Fibroblast of mammary gland (primary cell): Measurements from ENCODE around the gene XRN2.

Source experiments
- DNase-seq: peaks from one replicate; pipeline ENCODE4 v3.0.0-alpha.2; 2010; ENCODE audit warnings: low read depth
- H3K4me3 ChIP-seq: 2 replicates; pipeline ENCODE4 v1.5.1; 2011; ENCODE audit warnings: low read depth, mild to moderate bottlenecking, low read length, moderate library complexity; ENCODE audit not compliant: control insufficient read depth
- CTCF ChIP-seq: conservative IDR thresholded peaks from 2 replicates; pipeline ENCODE4 v1.5.1; 2011; ENCODE audit warnings: low read depth, low read length, inconsistent platforms; ENCODE audit not compliant: control insufficient read depth, insufficient read depth

Gene XRN2

GRCh38 chr20:21384308-21384892, 81.3 kb downstream of the XRN2 start:
- DNase-seq = no peak
- no peak for TF ChIP-seq CTCF
- H3K4me3 ChIP-seq = no peak overlapping the region

- TF ChIP-seq CTCF = no peak
- DNase-seq = no peak
- no peak overlapping the region for H3K4me3 ChIP-seq
Observed at GRCh38 chr20:21386111-21386510, 83.0 kb downstream of the XRN2 start.

- no peak overlapping the region for H3K4me3 ChIP-seq
- no peak for TF ChIP-seq CTCF
- no peak for DNase-seq
Observed at GRCh38 chr20:21387528-21387927, 84.4 kb downstream of the XRN2 start.

- no peak for TF ChIP-seq CTCF
- DNase-seq = no peak
- H3K4me3 ChIP-seq = no peak overlapping the region
Observed at GRCh38 chr20:21388566-21388965, 85.4 kb downstream of the XRN2 start.

- TF ChIP-seq CTCF = no peak
- no peak for DNase-seq
- H3K4me3 ChIP-seq = no peak overlapping the region
Observed at GRCh38 chr20:21389368-21389767, 86.2 kb downstream of the XRN2 start.

GRCh38 chr20:21390768-21391167, 87.6 kb downstream of the XRN2 start:
- no peak overlapping the region for H3K4me3 ChIP-seq
- no peak for DNase-seq
- TF ChIP-seq CTCF = no peak
